ENCODE measurements around the gene ABCC5.
"Not testable (repeated sequence)": the region's sequence is repeated elsewhere in the genome, so short reads cannot be mapped to it uniquely, and the experiment has no call there.

The ABCC5 gene

GRCh38 chr3:183884097-183884426 lies 133.6 kb downstream of the ABCC5 start:
- DNase-seq: no peak

DNA sequence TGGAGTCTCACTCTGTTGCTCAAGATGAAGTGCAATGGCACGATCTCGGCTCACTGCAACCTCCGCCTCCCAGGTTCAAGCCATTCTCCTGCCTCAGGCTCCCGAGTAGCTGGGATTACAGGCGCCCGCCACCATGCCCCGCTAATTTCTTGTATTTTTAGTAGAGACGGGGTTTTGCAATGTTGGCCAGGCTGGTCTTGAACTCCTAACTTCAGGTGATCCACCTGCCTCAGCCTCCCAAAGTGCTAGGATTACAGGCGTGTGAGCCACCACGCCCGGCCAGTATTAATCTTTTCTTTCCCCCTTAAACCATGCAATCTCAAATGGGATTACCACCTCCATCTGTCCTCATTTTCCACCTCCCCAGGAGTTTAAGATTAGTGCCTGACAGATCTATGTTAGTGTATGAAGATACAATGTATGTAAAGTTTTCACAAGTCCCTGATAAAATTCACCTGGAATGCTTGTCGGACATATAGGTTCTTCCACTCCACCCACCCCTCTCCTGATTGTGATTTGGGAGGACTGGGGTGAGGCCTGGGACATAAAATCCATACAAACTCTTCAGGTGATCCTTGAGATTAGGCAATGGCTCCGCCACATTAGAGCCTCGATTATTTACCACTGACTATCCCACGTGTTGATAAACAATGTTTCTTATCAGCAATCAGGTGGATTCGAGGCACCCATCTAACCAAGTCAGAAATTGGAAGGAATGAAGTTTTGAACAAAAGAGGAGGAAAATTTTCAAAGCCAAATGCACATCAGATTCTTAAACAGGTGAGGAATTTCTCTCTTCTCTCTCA lies 134.2 kb downstream of the ABCC5 start:
- no peak for DNase-seq

DNA sequence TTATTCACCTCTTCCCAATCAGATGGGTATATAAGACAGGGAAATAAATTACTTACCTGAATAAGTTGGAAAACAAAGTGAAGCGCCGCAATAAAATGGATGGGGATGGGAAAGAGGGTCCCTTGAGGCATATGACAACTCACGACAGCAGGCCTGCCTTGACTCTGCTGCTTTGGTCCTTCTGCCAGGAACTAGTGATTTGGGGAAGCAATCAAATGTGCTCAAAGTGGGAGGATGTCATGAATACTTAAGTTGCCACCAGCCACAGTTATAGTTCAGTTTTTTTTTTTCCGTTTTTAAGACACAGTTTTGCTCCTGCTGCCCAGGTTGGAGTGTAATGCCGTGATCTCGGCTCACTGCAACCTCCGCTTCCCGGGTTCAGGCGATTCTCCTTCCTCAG lies 137.6 kb downstream of the ABCC5 start:
- no peak for DNase-seq

GRCh38 chr3:183879243-183879642 lies 138.4 kb downstream of the ABCC5 start:
- no peak for DNase-seq

- no peak for DNase-seq
Observed at GRCh38 chr3:183878071-183878470, 139.6 kb downstream of the ABCC5 start.

DNA sequence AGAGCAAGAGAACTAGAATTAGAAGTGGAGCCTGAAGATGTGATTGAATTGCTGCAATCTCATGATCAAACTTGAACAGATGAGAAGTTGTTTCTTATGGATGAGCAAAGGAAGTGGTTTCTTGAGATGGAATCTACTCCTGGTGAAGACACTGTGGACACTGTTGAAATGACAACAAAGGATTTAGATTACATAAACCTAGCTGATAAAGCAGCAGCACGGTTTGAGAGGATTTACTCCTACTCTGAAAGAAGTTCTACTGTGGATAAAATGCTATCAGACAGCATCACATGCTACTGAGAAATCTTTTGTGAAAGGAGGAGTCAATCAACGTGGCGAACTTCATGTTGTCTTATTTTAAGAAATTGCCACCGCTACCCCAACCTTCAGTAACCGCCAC lies 140.5 kb downstream of the ABCC5 start:
- DNase-seq: not testable (repeated sequence)

DNA sequence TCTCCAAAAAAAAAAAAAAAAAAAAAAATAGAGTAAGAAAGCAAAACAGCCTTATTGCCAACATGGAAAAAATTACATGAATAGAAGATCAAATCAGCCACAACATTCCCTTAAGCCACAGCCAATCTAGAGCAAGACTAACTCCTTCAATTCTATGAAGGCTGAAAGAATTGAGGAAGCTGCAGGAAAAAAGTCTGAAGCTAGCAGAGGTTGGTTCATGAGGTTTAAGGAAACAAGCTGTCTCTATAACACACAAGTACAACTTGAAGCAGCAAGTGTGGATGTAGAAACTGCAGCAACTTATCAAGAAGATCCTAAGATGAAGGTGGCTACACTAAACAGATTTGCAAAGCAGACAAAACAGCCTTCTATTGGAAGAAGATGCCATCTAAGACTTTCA lies 142.3 kb downstream of the ABCC5 start:
- no peak for DNase-seq

DNA sequence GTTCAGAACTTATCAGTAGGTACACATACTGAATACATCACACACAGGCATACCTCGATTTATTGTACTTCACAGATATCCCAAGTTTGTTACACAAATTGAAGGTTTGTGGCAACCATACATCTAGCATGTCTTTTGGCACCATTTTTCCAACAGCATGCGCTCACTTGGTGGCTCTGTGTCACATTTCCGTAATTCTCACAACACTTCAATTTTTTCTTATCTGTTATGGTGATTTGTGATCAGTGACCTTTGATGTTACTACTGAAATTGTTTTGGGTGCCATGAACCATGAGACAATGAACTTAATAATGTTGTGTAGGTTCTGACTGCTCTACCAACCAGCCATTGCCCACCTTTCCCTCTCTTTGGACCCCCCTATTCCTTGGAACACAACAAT lies 143.8 kb downstream of the ABCC5 start:
- DNase-seq: no peak

- DNase-seq: no peak
Observed at GRCh38 chr3:183871541-183871940, 146.1 kb downstream of the ABCC5 start.

GRCh38 chr3:183870563-183870962 lies 147.1 kb downstream of the ABCC5 start:
- no peak for DNase-seq

Data from COR-L47 (cell line).